Stimulated activated naive CD4-positive, alpha-beta T cell treated with Interleukin-2 at 50 U/mL for 16 hours (primary cell): Measurements from ENCODE around the gene ADCY10.
"Not testable (repeated sequence)": the region's sequence is repeated elsewhere in the genome, so short reads cannot be mapped to it uniquely, and the experiment has no call there.

Experiments used
- DNase-seq: peaks from one replicate; lab custom pipeline; 2025; lab: John Stamatoyannopoulos, UW

ADCY10 gene

DNA sequence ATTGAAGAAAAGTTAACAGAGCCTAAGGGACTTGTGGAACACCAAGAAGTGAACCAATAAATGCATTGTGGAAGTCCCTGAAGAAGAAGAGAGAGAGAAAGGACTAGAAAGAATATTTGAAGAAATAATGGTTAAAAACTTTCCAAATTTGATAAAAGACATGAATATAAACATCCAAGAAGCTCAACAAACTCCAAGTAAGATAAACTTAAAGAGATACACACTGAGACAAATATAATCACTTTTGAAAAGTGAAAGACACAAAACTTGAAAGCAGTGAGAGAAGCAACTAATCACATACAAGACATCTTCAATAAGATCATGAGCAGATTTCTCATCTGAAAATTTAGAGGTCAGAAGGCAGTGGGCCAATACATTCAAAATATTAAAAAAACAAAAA, 101.0 kb downstream of the ADCY10 start:
- no peak for DNase-seq

DNA sequence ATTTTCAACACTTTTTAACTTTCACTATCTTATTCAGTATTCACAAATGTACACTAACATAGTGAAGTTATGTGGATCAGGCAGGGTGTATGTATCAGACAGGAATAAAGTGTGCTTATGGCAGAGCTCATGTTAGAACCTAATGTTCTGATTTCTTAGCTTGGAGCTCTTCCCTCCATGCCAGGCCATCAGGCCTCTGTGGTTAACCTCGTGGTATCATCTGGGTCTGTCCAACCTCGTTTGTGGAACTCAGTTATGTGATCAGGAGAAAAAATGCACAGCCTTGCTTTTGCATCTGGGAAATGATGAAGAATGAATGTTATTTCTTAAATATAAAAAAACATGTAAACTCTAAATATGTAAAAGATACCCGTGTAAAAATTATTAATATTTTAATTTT, 105.2 kb downstream of the ADCY10 start:
- DNase-seq, result no peak

- DNase-seq, result no peak
These were observed 105.8 kb downstream of the ADCY10 start for GRCh38 chr1:167808104-167808503.

DNA sequence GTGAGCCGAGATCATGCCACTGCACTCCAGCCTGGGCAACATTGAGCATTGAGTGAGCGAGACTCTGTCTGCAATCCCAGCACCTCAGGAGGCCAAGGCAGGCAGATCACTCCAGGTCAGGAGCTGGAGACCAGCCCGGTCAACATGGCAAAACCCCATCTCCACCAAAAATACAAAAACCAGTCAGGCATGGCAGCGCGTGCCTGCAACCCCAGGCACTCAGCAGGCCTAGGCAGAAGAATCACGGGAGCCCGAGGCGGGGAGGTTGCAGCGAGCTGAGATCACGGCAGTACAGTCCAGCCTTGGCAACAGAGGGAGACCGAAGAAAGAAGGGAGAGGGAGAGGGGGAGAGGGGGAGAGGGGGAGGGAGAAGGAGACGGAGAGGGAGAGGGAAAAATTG, 107.3 kb downstream of the ADCY10 start:
- DNase-seq, result not testable (repeated sequence)

GRCh38 chr1:167806235-167806634, 107.7 kb downstream of the ADCY10 start:
- not testable (repeated sequence) for DNase-seq

- DNase-seq, result no peak
These were observed 108.8 kb downstream of the ADCY10 start for GRCh38 chr1:167805041-167805556.

DNA sequence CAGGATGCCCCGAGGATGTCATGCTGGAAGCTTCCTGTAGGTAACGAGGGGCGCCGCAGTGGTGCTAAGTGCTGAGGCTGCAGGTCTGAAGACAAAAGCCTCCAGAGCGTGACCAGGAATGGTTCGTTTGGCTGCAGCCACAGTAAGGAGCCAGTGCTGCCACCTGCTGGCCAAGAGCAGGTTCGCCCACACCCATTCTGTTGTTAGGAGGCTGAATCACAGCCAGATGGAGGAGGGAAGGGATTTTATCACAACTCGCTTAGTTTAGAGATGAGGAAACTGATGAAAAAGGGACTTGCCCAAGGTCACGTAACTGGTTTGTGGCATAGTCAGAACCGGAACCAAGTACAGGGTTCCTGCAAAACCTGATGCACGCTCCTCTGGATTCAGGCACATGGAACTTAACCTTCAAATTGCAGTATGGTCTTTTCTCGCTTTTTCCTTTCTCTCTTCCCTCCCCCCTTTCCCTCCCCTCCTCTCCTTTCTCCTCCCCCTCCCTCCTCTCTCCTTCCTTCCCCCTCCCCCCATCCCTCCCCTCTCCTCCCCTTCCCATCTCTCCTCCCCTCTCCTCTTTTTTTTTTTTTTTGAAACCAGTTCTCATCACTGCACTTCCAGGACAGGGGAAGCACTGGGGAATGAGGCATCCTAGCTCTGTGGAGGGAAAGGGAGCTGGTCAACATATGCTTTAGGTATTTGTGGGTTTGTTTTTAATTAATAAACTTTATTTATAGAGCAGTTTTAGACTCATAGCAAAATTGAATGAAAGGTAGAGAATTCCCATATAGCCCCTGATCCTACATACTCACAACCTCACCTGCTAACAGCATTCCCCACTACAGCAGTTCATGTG, 110.4 kb downstream of the ADCY10 start:
- DNase-seq, result peak; percentile 87

DNA sequence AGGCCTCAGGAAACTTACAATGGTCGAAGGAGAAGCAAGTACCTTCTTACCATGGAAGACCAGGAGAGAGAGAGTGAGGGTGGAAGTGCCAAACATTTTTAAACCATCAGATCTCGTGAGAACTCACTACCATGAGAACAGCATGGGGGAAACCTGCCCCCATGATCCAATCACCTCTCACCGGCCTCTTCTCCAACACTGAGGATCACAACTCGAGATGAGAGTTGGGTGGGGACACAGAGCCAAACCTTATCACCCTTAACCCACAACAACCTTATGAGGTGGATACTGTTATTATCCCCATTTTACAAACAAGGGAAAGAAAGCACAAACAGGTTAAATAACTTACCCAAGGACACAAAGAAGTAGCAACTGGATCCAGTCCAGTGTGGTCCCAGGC, 111.7 kb downstream of the ADCY10 start:
- no peak for DNase-seq

DNA sequence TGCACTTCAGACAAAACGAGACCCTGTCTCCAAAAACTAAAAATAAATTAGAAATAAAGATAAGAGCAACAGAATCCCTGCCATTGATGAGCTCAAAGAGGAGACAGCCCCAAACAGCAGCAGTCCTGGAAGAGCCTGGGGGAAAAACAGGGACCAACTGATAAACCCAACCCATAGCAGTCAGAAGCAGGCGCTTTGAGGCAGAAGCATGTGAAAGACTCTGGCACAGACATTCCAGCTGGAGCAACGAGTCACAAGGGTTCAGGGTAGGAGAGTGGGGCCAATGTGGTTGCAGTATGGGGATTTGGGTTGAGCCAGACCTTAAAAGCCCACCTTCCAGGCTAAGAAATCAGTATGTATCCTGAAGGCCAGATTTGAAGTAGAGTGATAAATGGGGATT, 113.7 kb downstream of the ADCY10 start:
- DNase-seq, result no peak

DNA sequence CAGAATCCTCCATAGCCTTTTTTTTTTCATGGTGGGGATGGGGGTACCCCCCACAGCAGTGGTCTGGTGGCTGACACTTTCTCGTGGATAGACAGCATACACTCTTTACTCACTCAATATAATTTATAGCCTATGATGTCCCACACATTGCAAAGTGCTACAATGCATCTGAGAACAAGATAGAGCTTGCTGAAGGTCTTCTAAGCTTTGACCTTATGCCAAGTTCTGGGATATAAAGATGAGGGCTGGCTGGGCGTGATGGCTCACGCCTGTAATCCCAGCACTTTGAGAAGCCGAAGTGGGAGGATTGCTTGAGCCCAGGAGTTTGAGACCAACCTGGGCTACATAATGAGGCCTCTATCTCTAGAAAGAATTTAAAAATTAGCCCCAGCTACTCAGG, 114.2 kb downstream of the ADCY10 start:
- no peak for DNase-seq

DNA sequence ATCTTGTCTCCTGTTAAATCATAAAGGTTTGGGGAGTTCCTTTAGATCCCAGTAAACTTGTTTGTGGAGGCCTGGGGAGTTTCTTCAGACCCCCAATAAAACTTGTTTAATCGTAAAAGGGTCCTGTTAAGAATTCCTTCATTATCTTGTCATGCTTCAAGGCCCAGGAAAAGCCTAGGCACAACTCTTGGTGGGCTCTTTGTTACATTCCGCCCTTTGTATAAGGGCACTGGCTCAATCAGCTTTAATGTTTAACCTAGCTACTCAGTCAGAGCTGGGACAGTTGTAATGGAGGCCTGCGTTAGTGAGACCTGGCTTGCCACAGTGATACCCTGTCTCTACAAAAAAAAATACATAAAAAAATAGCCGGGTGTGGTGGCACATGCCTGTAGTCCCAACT, 115.0 kb downstream of the ADCY10 start:
- DNase-seq, result no peak

- no peak for DNase-seq
These were observed 116.9 kb downstream of the ADCY10 start for GRCh38 chr1:167797015-167797414.

DNA sequence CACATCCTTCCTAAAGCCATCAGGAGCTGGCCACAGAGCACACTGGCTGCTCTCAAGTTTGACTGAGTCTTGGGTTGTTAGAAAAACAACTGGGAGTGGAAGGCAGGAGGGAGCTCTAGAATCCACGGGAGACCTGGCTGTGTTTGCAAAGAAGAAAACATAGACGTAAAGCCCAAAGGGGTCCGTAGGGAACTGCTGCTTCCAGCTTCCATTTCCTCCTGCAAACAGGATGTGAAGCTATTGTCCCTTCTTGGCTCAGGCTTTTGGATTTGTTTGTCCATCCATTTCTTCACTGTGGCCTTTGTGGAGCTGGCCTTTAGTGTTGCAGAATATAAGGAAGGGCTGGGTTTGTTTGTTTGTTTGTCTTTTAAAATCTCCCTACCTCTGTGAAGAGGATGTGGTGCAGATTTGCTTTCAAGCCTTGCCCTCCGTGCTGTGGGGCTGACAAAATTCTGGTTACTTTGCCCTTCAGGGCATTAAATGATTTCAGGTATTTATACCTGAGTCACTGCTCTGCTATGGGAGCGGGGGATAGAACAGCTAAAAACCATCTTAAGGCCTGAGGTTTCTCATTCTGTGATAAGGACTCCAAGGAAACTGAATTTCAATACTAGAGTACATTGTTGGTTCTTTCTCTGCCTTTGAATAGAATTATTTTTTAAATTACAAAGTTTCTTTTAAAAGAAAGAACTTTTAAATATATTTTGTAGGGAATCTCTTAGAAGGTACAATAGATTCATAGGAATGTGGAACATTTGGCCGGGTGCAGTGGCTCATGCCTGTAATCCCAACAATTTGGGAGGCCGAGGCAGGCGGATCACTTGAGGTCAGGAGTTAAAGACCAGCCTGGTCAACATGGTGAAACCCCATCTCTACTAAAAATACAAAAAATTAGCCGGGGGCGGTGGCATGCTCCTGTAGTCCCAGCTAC, 117.9 kb downstream of the ADCY10 start:
- DNase-seq, result no peak

GRCh38 chr1:167794043-167794442, 119.9 kb downstream of the ADCY10 start:
- no peak for DNase-seq

DNA sequence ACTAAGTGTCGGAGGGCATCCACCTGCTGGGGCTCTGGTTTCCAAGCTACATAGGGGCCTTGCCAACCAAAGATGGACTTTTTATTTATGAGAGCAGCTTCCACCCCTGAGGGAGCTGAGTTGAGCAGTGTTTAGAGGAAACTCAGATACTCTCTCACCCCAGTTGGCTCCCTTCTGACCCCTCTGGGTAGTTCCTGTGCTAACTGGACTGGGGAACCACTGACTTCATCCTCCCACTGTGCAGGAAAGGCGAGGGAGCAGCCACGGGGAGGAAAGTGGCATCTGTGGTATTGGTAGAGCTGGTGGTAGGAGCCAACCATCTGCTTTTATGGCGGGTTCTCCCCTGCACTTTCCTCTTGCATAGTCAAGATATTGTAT, 121.8 kb downstream of the ADCY10 start:
- DNase-seq, result no peak

DNA sequence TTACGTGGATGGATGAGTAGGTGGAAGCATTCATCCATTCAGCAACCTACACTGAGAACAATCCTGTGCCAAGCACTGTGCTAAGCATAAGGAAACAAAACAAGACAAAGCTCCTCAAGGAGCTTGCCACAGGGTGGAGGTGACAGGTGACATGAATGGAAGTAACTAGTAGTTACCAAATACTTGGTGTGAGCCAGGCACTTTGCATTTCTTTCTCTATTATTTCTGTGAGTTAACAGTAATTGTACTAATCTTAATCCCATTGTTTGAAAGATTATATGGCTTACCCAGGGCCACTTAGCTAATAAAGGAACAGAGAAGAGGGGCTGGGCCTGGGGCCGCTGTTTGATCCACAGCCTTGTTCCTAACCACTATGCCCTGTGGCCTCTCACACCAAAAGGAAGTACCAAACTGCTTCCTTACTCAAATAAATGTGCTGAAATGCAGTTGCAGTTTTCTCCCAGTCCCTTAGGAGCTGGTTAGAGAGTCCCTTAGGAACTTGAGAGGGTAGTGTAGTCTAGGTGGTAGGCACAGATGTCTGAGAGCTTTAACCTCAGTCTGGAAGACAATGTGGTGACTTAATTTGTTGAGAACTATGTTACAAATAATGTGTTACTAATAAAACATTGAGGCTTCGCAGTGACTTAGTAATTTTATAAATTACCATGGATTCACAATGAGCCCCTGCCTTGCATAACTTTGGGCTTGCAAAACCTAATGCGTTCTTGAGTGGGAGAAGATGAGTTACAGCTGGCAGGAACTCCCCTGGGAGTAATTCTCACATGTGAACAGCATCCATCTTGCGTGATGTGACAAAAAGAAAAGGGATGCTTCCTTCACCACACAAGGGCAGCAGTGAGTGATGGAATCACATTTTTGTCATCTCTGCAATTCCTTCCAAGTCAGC, 122.4 kb downstream of the ADCY10 start:
- no peak for DNase-seq

DNA sequence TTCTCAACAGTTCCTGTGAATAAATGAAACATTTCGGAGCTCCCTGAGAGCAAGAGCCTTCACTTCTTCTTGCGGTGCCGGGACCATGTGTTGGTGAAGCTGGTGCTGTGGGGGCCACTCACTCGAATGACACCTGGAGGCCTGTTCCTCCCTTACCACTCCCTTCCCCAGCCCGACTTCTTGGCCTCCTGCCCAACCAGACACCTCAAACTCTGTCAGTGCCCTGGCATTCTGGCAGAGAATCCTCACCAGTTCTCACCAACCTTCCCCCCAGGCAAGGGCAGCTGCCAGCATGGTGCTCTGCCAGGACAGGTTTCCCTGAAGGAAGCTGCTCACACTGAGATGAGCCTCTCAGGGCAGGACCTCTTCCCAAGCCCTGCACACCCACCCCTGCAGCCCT, 123.8 kb downstream of the ADCY10 start:
- DNase-seq, result no peak

GRCh38 chr1:167789501-167789900, 124.4 kb downstream of the ADCY10 start:
- no peak for DNase-seq

GRCh38 chr1:167786502-167786901, 127.4 kb downstream of the ADCY10 start:
- no peak for DNase-seq

- no peak for DNase-seq
These were observed 128.9 kb downstream of the ADCY10 start for GRCh38 chr1:167784876-167785550.

DNA sequence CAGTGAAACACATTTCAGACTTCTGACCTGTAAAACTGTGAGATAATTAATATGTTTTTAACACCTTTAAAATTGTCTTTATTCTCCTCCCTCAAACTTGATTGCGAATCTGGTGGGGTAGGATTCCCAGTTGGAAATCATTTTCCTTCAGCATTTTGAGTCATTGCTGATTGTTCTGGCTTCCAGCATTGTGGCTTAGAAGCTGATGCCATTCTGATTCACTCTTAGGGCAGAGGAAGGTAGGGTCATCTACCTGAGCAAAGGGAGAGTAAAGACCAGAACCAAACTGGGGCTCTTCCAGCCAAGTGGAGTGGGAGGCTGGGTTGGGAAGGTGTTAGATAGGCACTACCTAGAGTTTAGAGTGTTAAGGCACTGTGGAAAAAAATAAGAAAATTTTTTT, 131.0 kb downstream of the ADCY10 start:
- DNase-seq, result no peak
